ENCODE results near the gene RHNO1. TPM values are rescaled to one million over a fixed set of nuclear protein-coding genes. Genes with fewer than 3 reads are reported as not detected.

Gene RHNO1
- 51.8 and 73.4 TPM in 2 replicates for total RNA-seq (2014; rRNA removed; shearing (Covaris generic))

GRCh38 chr12:2877047-2877952, at the start of gene RHNO1, which contains the start of gene FOXM1:
Gene RHNO1, plus strand, starts transcription at chr12:2877223. Its CDS starts 8,144 bp downstream, at chr12:2885367.
Gene FOXM1, minus strand, starts transcription at chr12:2877174. Its CDS starts 2,696 bp downstream, at chr12:2874478.
- in situ Hi-C loops (cut with HindIII; ENCODE audit: low sequenced_read_pairs): no loop called here
- peak; percentile 91 for DNase-seq (ENCODE audit: low spot score)

GRCh38 chr12:2829275-2829674, 47.7 kb upstream of the RHNO1 start:
- in situ Hi-C loops (cut with HindIII; ENCODE audit: low sequenced_read_pairs): no loop called here
- DNase-seq (ENCODE audit: low spot score): no peak

GRCh38 chr12:2832550-2833127, 44.4 kb upstream of the RHNO1 start:
- in situ Hi-C loops (cut with HindIII; ENCODE audit: low sequenced_read_pairs): no loop called here

GRCh38 chr12:2833327-2833726, 43.7 kb upstream of the RHNO1 start:
- peak; percentile 79 for DNase-seq (ENCODE audit: low spot score)
- in situ Hi-C loops (cut with HindIII; ENCODE audit: low sequenced_read_pairs): no loop called here

More at GRCh38 chr12:2832550-2833127, 44.4 kb upstream of the RHNO1 start:
- DNase-seq (ENCODE audit: low spot score): peak; percentile 51

- DNase-seq (ENCODE audit: low spot score): peak; percentile 60
- in situ Hi-C loops (cut with HindIII; ENCODE audit: low sequenced_read_pairs): no loop called here
These were observed 43.2 kb upstream of the RHNO1 start for GRCh38 chr12:2833810-2834209.

GRCh38 chr12:2834581-2835491, 42.2 kb upstream of the RHNO1 start, which contains the start of gene NRIP2:
Gene NRIP2, minus strand, starts transcription at chr12:2835035. Its CDS starts 52 bp downstream, at chr12:2834983.
- in situ Hi-C loops (cut with HindIII; ENCODE audit: low sequenced_read_pairs): no loop called here
- DNase-seq (ENCODE audit: low spot score): peak; percentile 73

GRCh38 chr12:2835691-2836403, 41.2 kb upstream of the RHNO1 start:
- no peak for DNase-seq (ENCODE audit: low spot score)
- in situ Hi-C loops (cut with HindIII; ENCODE audit: low sequenced_read_pairs): no loop called here

GRCh38 chr12:2836574-2836973, 40.4 kb upstream of the RHNO1 start:
- DNase-seq (ENCODE audit: low spot score): no peak
- in situ Hi-C loops (cut with HindIII; ENCODE audit: low sequenced_read_pairs): no loop called here

- DNase-seq (ENCODE audit: low spot score): peak; percentile 73
- in situ Hi-C loops (cut with HindIII; ENCODE audit: low sequenced_read_pairs): no loop called here
These were observed 35.9 kb upstream of the RHNO1 start for GRCh38 chr12:2841056-2841650.

- no peak for DNase-seq (ENCODE audit: low spot score)
- in situ Hi-C loops (cut with HindIII; ENCODE audit: low sequenced_read_pairs): no loop called here
These were observed 34.1 kb upstream of the RHNO1 start for GRCh38 chr12:2842948-2843347.

GRCh38 chr12:2844786-2845185, 32.2 kb upstream of the RHNO1 start:
- no peak for DNase-seq (ENCODE audit: low spot score)
- in situ Hi-C loops (cut with HindIII; ENCODE audit: low sequenced_read_pairs): no loop called here

GRCh38 chr12:2845280-2845679, 31.7 kb upstream of the RHNO1 start:
- DNase-seq (ENCODE audit: low spot score): no peak
- in situ Hi-C loops (cut with HindIII; ENCODE audit: low sequenced_read_pairs): no loop called here

GRCh38 chr12:2851931-2852330, 25.1 kb upstream of the RHNO1 start:
- DNase-seq (ENCODE audit: low spot score): no peak
- in situ Hi-C loops (cut with HindIII; ENCODE audit: low sequenced_read_pairs): no loop called here

- in situ Hi-C loops (cut with HindIII; ENCODE audit: low sequenced_read_pairs): no loop called here
- peak; percentile 83 for DNase-seq (ENCODE audit: low spot score)
These were observed 23.4 kb upstream of the RHNO1 start for GRCh38 chr12:2853626-2854025.

- DNase-seq (ENCODE audit: low spot score): no peak
- in situ Hi-C loops (cut with HindIII; ENCODE audit: low sequenced_read_pairs): no loop called here
These were observed 22.2 kb upstream of the RHNO1 start for GRCh38 chr12:2854669-2855453.

- in situ Hi-C loops (cut with HindIII; ENCODE audit: low sequenced_read_pairs): no loop called here
- no peak for DNase-seq (ENCODE audit: low spot score)
These were observed 21.5 kb upstream of the RHNO1 start for GRCh38 chr12:2855546-2855945.

- in situ Hi-C loops (cut with HindIII; ENCODE audit: low sequenced_read_pairs): no loop called here
- DNase-seq (ENCODE audit: low spot score): no peak
These were observed 21.0 kb upstream of the RHNO1 start for GRCh38 chr12:2856051-2856450.

GRCh38 chr12:2857021-2857431, 20.0 kb upstream of the RHNO1 start, which contains the start of gene TEX52:
Gene TEX52, minus strand, starts transcription at chr12:2857039. Its CDS starts 13 bp downstream, at chr12:2857026.
- DNase-seq (ENCODE audit: low spot score): no peak
- in situ Hi-C loops (cut with HindIII; ENCODE audit: low sequenced_read_pairs): no loop called here

Measured in G401 (cell line).